Sigmoid colon (tissue), 4 donors: ENCODE results near the gene EDN3.

Source experiments
- POLR2A ChIP-seq, 2 donors: fragments of 450-650 bp; IDR thresholded peaks; one replicate each; pipeline ENCODE4 v1.6.1; 2016; ENCODE audit warnings: antibody characterized with exemption in 2 of 2, mild to moderate bottlenecking in 2 of 2, moderate library complexity in 2 of 2
- POLR2AphosphoS5 ChIP-seq, 4 donors: sonication (generic); formaldehyde crosslinking; IDR thresholded peaks; one replicate each; pipeline ENCODE4 v1.6.1; 2017; ENCODE audit warnings: antibody characterized with exemption in 4 of 4
- TF ChIP-seq, protein P1 (sequence below), 4 experiments: fragments of 450-650 bp in 3 of 4; fragments of 200-600 bp in 1 of 4; IDR thresholded peaks; one replicate each; pipeline ENCODE4 v1.5.1; 2016 to 2019; ENCODE audit warnings: antibody characterized with exemption in 4 of 4, mild to moderate bottlenecking in 3 of 4, moderate library complexity in 2 of 4

GRCh38 chr20:59273739-59274357 is 26.6 kb upstream of the EDN3 start:
- TF ChIP-seq, protein P1, sequence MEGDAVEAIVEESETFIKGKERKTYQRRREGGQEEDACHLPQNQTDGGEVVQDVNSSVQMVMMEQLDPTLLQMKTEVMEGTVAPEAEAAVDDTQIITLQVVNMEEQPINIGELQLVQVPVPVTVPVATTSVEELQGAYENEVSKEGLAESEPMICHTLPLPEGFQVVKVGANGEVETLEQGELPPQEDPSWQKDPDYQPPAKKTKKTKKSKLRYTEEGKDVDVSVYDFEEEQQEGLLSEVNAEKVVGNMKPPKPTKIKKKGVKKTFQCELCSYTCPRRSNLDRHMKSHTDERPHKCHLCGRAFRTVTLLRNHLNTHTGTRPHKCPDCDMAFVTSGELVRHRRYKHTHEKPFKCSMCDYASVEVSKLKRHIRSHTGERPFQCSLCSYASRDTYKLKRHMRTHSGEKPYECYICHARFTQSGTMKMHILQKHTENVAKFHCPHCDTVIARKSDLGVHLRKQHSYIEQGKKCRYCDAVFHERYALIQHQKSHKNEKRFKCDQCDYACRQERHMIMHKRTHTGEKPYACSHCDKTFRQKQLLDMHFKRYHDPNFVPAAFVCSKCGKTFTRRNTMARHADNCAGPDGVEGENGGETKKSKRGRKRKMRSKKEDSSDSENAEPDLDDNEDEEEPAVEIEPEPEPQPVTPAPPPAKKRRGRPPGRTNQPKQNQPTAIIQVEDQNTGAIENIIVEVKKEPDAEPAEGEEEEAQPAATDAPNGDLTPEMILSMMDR (IDR thresholded peaks at IDR 0.05), result no peak
- TF ChIP-seq POLR2AphosphoS5 (IDR thresholded peaks at IDR 0.05), result no peak
- no peak for TF ChIP-seq POLR2A (IDR thresholded peaks at IDR 0.05)
